Stimulated activated CD8-positive, alpha-beta memory T cell treated with anti-CD3 and anti-CD28 coated beads, Interleukin-4, amount 100 ng/mL, for 24 hours (primary cell): Measurements from ENCODE around the gene SLC5A8.
"Not testable (repeated sequence)": the region's sequence is repeated elsewhere in the genome, so short reads cannot be mapped to it uniquely, and the experiment has no call there.

Experiments
- DNase-seq: peaks from one replicate; pipeline ENCODE4 v3.0.0-alpha.2; 2020; ENCODE audit warnings: low read depth

The SLC5A8 gene

GRCh38 chr12:101168001-101168400 is 42.0 kb downstream of the SLC5A8 start:
- no peak for DNase-seq

GRCh38 chr12:101166866-101167265 is 43.2 kb downstream of the SLC5A8 start:
- DNase-seq: no peak

- DNase-seq: no peak
Measured at GRCh38 chr12:101165319-101165718, 44.7 kb downstream of the SLC5A8 start.

GRCh38 chr12:101145777-101146431 is 64.1 kb downstream of the SLC5A8 start:
- not testable (repeated sequence) for DNase-seq

GRCh38 chr12:101127521-101128219 is 82.4 kb downstream of the SLC5A8 start:
- no peak for DNase-seq

- DNase-seq: no peak
Measured at GRCh38 chr12:101117842-101118241, 92.2 kb downstream of the SLC5A8 start.

- DNase-seq: no peak
Measured at GRCh38 chr12:101116911-101117310, 93.1 kb downstream of the SLC5A8 start.

GRCh38 chr12:101115326-101115725 is 94.7 kb downstream of the SLC5A8 start:
- DNase-seq: no peak

- no peak for DNase-seq
Measured at GRCh38 chr12:101111441-101111840, 98.6 kb downstream of the SLC5A8 start.

- no peak for DNase-seq
Measured at GRCh38 chr12:101110866-101111265, 99.2 kb downstream of the SLC5A8 start.

GRCh38 chr12:101108130-101108529 is 101.9 kb downstream of the SLC5A8 start:
- no peak for DNase-seq

GRCh38 chr12:101107032-101107763 is 102.8 kb downstream of the SLC5A8 start:
- DNase-seq: no peak
